Measurements from ENCODE around the gene FERMT3. TPM values are rescaled to one million over a fixed set of nuclear protein-coding genes. Genes with fewer than 3 reads are reported as not detected.
A peak's percentile ranks its signal among the peaks of the same experiment; 100 is the strongest.

The FERMT3 gene
- total and polyA plus RNA-seq, 2 of the 13 experiments (the other 11 are each of a cell fraction or from before 2014, with no cell fraction given), result 0.29 TPM; not detected in 1

- TF ChIP-seq SIX4 (CRISPR knock-in tag; IDR thresholded peaks at IDR 0.05), result no peak
- no peak for TF ChIP-seq JARID2 (CRISPR knock-in tag; IDR thresholded peaks at IDR 0.05; ENCODE audit: insufficient replicate concordance)
- no peak for TF ChIP-seq TOPORS (CRISPR knock-in tag; IDR thresholded peaks at IDR 0.05)
- TF ChIP-seq MAFF (IDR thresholded peaks at IDR 0.05; ENCODE audit: low read depth, low read length), result no peak
- TF ChIP-seq RORA (CRISPR knock-in tag; IDR thresholded peaks at IDR 0.05), result no peak
- peak; percentile 85 for TF ChIP-seq SKIL (CRISPR knock-in tag; IDR thresholded peaks at IDR 0.05; ENCODE audit: borderline replicate concordance)
- TF ChIP-seq ZNF224 (CRISPR knock-in tag; IDR thresholded peaks at IDR 0.05), result no peak
- TF ChIP-seq ZNF12 (CRISPR knock-in tag; IDR thresholded peaks at IDR 0.05), result no peak
- no peak for TF ChIP-seq ZNF577 (CRISPR knock-in tag; IDR thresholded peaks at IDR 0.05; ENCODE audit: borderline replicate concordance, low read depth)
- no peak for TF ChIP-seq USF2 (IDR thresholded peaks at IDR 0.05; ENCODE audit: low read depth, low read length)
- TF ChIP-seq USF2 (CRISPR knock-in tag; IDR thresholded peaks at IDR 0.05; ENCODE audit: borderline replicate concordance), result no peak
- TF ChIP-seq ZNF564 (CRISPR knock-in tag; IDR thresholded peaks at IDR 0.05), result no peak
- no peak for TF ChIP-seq HOXA7 (CRISPR knock-in tag; IDR thresholded peaks at IDR 0.05)
- peak; percentile 54 for TF ChIP-seq RARA (CRISPR knock-in tag; IDR thresholded peaks at IDR 0.05)
- no peak for TF ChIP-seq LRRFIP1 (CRISPR knock-in tag; conservative IDR thresholded peaks at IDR 0.05)
- no peak for TF ChIP-seq ZNF883 (CRISPR knock-in tag; IDR thresholded peaks at IDR 0.05; ENCODE audit: not compliant biosample characterization)
- no peak for TF ChIP-seq DNMT3B (CRISPR knock-in tag; conservative IDR thresholded peaks at IDR 0.05)
- no peak for TF ChIP-seq MTF1 (CRISPR knock-in tag; IDR thresholded peaks at IDR 0.05)
- peak; percentile 10; the same call in 1 of the 2 replicates for TF ChIP-seq ZNF431 (CRISPR knock-in tag; IDR thresholded peaks at IDR 0.05; ENCODE audit: borderline replicate concordance, low read depth)
- peak; percentile 78 for TF ChIP-seq ZBTB7A (CRISPR knock-in tag; IDR thresholded peaks at IDR 0.05)
- TF ChIP-seq ZBTB14 (CRISPR knock-in tag; IDR thresholded peaks at IDR 0.05), result no peak
Measured at GRCh38 chr11:64234647-64235379, 28.3 kb downstream of the FERMT3 start (continued).
